Ovary (tissue), 3 donors: ENCODE data around the gene HIPK1.

ENCODE experiments used
- CTCF ChIP-seq, 3 donors: fragments of 450-650 bp in 2 of 3; fragments of 200-600 bp in 1 of 3; IDR thresholded peaks; one replicate each; pipeline versions ENCODE4 v1.5.1 to v1.8.0; 2016 to 2022; ENCODE audit warnings: antibody characterized with exemption in 3 of 3, mild to moderate bottlenecking in 1 of 3
- EP300 ChIP-seq: sonication (generic); formaldehyde crosslinking; IDR thresholded peaks from one replicate; pipeline ENCODE4 v1.6.1; 2017; ENCODE audit warnings: antibody characterized with exemption
- POLR2A ChIP-seq: fragments of 450-650 bp; IDR thresholded peaks from one replicate; pipeline ENCODE4 v1.6.1; 2017; ENCODE audit warnings: antibody characterized with exemption, mild to moderate bottlenecking, moderate library complexity
- donor health status: DM: no; HTN: no; CAD: no.

- no peak for TF ChIP-seq POLR2A
- no peak for TF ChIP-seq CTCF (IDR thresholded peaks at IDR 0.05)
- TF ChIP-seq EP300: no peak
Observed at GRCh38 chr1:113903501-113904292, 25.4 kb upstream of the HIPK1 start.
